Measurements from ENCODE around the gene FUT4. TPM values are rescaled to one million over a fixed set of nuclear protein-coding genes. Genes with fewer than 3 reads are reported as not detected.

The FUT4 gene
- total and polyA plus RNA-seq, 7 donors: 3.5 to 9.1 (median 6.4) TPM

- H3K36me3 ChIP-seq: no peaks in the 10 kb centered on the region
- TF ChIP-seq EP300 (IDR thresholded peaks at IDR 0.05): no peak
- no peak for TF ChIP-seq POLR2AphosphoS5 (IDR thresholded peaks at IDR 0.05)
- no peak for TF ChIP-seq CTCF (IDR thresholded peaks at IDR 0.05)
- no peak for TF ChIP-seq POLR2A (IDR thresholded peaks at IDR 0.05)
- no peak for DNase-seq
- H3K4me1 ChIP-seq: peaks cover 0 to 22% (median 7%) of the 10 kb centered on the region in 4 donors
- no peaks in the 10 kb centered on the region for H3K27me3 ChIP-seq
- no peak overlapping the region for H3K4me3 ChIP-seq
- intact Hi-C loops (cut with DNase I): no loop called here
- H3K9me3 ChIP-seq: no peaks in the 10 kb centered on the region
- H3K27ac ChIP-seq: peak overlapping the region in 1 of 4 donors; percentile 1
Observed at GRCh38 chr11:94557421-94557820, 13.7 kb downstream of the FUT4 start.

GRCh38 chr11:94557992-94558391 is 14.3 kb downstream of the FUT4 start:
- intact Hi-C loops (cut with DNase I): no loop called here
- no peak for DNase-seq
- Histone ChIP-seq H3K36me3 (no peaks in the 10 kb centered on the region), H3K9me3 (no peaks in the 10 kb centered on the region), H3K27me3 (no peaks in the 10 kb centered on the region), H3K4me3 (no peak overlapping the region), H3K4me1 (peaks cover 0 to 22% (median 7%) of the 10 kb centered on the region in 4 donors), H3K27ac (no peak overlapping the region)
- 58 to 66% methylated on average over 1 of the region's 1 CpG for WGBS, 2 donors
- TF ChIP-seq POLR2AphosphoS5 (IDR thresholded peaks at IDR 0.05) (no peak), POLR2A (IDR thresholded peaks at IDR 0.05) (no peak), EP300 (IDR thresholded peaks at IDR 0.05) (no peak), CTCF (IDR thresholded peaks at IDR 0.05) (no peak)

GRCh38 chr11:94558468-94558867 is 14.7 kb downstream of the FUT4 start:
- intact Hi-C loops (cut with DNase I): no loop called here
- no peak overlapping the region for H3K27ac ChIP-seq
- H3K4me3 ChIP-seq: no peak overlapping the region
- DNase-seq: no peak
- H3K4me1 ChIP-seq: peaks cover 0 to 26% (median 12%) of the 10 kb centered on the region in 4 donors
- H3K36me3 ChIP-seq: no peaks in the 10 kb centered on the region
- H3K27me3 ChIP-seq: no peaks in the 10 kb centered on the region
- TF ChIP-seq CTCF (IDR thresholded peaks at IDR 0.05) (no peak), POLR2A (IDR thresholded peaks at IDR 0.05) (no peak)
- no peaks in the 10 kb centered on the region for H3K9me3 ChIP-seq
- WGBS, 2 donors: 93 to 97% methylated on average over 1 of the region's 1 CpG

GRCh38 chr11:94558932-94559331 is 15.2 kb downstream of the FUT4 start:
- Histone ChIP-seq H3K27me3 (no peaks in the 10 kb centered on the region), H3K9me3 (no peaks in the 10 kb centered on the region), H3K27ac (no peak overlapping the region), H3K4me1 (peaks cover 0 to 30% (median 15%) of the 10 kb centered on the region in 4 donors), H3K36me3 (no peaks in the 10 kb centered on the region), H3K4me3 (no peak overlapping the region)
- no peak for DNase-seq
- no peak for TF ChIP-seq POLR2A (IDR thresholded peaks at IDR 0.05)
- TF ChIP-seq CTCF (IDR thresholded peaks at IDR 0.05): no peak
- TF ChIP-seq POLR2AphosphoS5 (IDR thresholded peaks at IDR 0.05): no peak
- TF ChIP-seq EP300 (IDR thresholded peaks at IDR 0.05): no peak
- intact Hi-C loops (cut with DNase I): no loop called here
- 95 to 98% methylated on average over 4 of the region's 4 CpGs for WGBS, 2 donors

GRCh38 chr11:94559361-94559760 is 15.6 kb downstream of the FUT4 start:
- no peak overlapping the region for H3K4me3 ChIP-seq
- H3K27me3 ChIP-seq: no peaks in the 10 kb centered on the region
- no peaks in the 10 kb centered on the region for H3K9me3 ChIP-seq
- intact Hi-C loops (cut with DNase I): no loop called here
- TF ChIP-seq POLR2AphosphoS5 (IDR thresholded peaks at IDR 0.05) (no peak), EP300 (IDR thresholded peaks at IDR 0.05) (no peak), CTCF (IDR thresholded peaks at IDR 0.05) (no peak), POLR2A (IDR thresholded peaks at IDR 0.05) (no peak)
- DNase-seq: no peak
- H3K4me1 ChIP-seq: peaks cover 0 to 31% (median 15%) of the 10 kb centered on the region in 4 donors
- no peak overlapping the region for H3K27ac ChIP-seq
- WGBS, 2 donors: 82 to 93% methylated on average over 2 of the region's 2 CpGs
- no peaks in the 10 kb centered on the region for H3K36me3 ChIP-seq

Data from sigmoid colon (tissue), 7 donors.